Limb (tissue), 2 donors: ENCODE measurements around the gene PTPRG.

ENCODE experiments used
- DNase-seq, 2 donors: peaks; one replicate each; pipeline ENCODE4 v3.0.0-alpha.2; 2016; ENCODE audit errors: extremely low spot score in 2 of 2

Gene PTPRG

DNA sequence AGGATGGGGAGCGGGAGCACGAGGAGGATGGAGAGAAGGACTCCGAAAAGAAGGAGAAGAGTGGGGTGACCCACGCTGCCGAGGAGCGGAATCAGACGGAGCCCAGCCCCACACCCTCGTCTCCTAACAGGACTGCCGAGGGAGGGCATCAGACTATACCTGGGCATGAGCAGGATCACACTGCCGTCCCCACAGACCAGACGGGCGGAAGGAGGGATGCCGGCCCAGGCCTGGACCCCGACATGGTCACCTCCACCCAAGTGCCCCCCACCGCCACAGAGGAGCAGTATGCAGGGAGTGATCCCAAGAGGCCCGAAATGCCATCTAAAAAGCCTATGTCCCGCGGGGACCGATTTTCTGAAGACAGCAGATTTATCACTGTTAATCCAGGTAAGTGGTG is 642.2 kb downstream of the PTPRG start:
- no peak for DNase-seq

DNA sequence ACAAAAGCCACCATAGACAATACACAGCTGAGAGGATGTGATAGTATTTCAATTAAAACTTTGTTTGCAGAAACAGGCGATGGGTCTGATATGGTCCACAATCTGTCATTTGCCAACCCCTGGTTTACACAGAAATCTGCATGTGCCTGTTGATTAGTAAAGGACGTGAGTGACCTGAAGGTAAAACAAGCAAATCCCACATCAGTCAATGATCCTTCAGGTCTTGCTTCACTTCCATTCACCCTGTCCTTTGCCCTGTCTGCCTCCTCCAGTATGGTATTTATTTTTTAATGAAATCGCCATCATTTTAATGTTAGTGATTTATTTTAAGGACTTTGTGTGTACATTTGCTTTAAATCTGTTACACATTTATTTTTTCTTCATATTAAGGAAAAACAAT is 645.8 kb downstream of the PTPRG start:
- no peak for DNase-seq

DNA sequence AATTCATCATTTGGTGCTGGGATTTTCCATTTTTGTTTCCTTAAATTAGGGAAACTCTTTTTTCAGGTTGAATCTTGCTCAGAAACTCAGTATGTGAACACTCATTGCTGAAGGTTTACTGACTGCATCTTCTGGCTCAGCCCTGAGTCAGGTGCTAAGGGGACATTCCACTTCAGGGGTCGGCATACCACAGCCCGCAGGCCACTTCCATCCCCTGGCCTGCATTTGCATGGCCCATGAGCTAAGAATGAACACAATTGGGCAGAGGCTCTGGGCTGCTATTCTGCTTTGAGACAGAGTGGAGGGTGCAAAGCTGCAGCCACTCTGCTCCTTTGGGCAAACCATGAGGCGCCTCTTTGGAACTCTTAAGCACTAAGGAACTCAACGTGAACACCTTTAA is 647.0 kb downstream of the PTPRG start:
- no peak for DNase-seq

DNA sequence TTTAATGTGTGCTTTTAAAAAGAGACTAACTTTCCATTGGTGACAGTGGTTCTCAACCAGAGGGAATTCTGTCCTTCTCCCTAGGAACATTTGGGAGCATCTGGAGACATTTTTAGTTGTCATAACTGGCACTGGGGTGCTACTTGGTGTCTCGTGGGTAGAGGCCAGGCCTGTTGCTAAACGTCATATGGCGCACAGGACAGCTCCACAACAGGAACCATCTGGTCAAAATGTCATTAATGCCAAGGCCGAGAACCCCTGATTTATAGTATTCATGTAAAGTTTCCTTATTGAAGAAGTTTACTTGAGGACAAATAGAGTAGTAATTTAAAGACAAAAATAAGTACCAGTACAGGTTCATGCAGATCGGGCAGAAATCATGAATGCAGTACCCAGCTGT is 647.7 kb downstream of the PTPRG start:
- DNase-seq = no peak

DNA sequence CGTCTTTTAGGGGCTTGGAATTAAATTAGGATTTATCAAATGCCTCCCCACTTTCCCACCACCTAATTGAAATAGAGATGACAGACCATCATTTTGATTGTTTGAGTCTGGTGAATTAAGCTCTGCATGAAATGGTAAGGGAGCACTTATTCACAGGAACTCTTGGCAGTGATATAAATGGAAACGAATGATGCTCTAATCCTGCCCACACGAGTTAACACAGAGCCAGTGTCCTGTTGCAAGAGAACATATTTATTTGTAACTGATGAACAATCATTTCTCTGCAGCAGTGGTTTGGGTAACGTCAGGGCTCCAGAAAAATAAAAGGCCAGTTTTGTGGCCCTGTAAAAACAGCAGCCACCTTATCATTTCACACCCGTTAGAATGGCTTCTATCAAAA is 648.6 kb downstream of the PTPRG start:
- DNase-seq = no peak

DNA sequence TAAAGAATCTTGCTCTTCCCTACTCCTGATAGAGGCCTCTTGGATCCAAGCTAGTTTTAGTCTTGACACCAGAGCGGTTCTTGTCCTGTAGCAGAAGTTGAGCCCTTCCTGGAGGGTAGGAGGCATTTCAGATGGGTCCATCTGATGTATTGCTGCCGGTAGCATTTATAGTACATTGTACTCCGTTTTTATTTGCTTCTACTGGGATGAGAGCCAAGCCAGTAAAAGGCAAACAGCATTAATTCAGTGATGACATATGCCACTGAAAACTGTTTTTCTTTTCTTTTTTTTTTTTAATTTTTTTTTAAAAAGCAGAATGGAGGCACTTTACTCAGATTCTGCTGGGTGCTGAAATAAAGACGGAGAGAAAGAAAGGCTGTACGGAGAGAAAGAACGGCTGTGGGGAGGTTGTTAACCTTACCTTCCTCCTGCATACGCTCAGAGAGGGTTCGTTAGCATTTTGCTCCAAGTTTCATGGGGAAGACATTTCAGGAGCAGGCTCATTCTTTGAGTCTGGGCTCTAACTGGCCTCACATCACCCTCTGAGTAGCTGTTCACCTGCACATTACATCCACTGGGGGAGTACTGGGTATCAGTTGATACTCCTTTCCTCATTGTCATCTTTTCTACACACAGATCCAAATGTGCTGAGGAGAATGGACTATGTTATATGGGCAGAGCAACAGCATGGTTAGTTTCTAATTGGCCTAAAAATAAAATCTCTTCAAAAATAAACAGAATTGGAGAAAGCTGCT is 650.5 kb downstream of the PTPRG start:
- DNase-seq = no peak

DNA sequence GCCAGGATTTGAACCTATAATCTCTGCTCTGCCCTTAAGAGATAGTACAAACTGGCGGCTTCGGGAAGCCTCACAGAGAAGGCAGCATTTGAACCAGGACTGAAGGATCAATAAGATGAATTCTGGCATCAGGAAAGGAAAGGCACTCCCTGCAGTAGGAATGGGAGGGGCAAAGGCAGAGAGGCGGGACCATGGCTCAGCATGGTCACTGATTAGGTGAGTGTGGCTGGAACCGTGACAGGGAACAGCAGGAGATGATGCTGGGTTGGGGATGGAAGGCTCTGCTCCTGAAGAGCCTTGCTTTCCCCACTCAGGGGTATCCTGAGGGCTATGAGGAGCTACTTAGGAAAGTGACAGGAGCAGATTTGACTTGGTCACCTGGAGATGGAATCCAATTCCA is 653.5 kb downstream of the PTPRG start:
- DNase-seq = no peak

DNA sequence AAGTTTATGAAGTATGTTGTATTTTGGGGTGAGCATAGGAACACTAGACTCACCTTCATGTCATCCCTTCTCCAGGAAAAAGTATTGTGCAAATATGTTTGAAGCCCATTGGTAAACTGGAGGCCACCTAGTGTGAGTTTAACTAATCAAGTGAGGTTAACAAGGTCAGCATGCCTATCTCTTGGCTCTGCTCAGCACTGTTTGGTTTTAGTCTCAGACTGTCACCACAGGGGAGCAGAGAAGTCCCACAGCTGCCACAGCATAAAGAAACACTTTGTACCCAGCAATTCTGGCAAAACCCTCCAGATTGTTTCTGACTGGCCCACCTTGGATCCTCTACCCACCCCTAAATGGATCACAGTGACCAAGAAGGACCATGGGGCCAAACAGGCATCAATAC is 659.2 kb downstream of the PTPRG start:
- no peak for DNase-seq

DNA sequence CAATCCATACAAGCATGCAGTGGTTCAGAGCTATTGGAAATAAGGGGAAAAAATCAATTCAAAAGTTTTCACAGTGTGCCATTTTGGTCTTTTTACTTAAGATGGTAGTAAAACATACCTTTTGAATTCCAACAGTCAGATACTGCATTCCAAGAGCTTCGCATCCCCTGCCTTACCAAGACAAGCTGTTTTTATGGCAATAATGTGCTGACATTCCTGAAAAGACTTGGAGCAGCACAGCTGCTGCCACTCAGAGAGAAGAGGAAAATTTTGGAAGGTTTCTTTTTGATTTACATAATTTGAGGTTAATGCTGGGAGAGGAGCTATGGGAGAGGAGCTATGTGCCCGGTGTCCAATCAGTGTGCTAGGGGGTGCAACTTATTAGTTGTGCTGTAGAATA is 663.7 kb downstream of the PTPRG start:
- DNase-seq = no peak

DNA sequence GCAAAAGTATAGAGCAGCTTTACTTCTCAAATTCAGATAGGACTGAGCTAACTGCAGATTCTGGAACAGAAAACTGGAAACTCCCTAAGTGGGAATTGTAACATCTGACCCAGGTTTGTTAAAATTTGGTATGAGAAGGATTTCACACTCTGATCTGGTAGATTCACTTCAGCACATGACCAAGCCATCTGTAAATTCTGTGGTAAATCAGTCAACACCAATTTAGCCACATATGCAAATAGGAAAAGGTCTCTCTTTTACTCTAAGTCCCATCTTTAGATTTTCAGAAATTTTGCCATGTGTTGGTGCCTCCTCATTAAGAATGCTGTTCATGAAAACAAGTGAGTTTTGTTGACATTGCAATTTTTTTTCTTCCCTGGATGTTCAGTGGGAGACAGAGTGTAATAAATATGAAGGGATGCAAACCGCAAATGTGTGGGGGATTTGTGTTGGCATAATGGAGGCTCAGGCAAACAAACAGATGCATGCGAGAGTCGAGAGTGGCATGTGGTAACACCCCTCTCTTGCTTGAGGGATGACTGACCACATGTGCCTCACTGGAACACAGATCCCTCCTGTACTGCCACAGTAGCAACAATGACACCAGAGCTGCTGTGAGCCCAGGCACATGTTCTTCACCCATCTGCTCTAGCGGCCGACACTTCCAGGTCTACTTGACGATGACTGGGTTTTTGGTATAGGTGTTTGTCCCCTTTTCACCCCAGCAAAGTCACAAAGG is 665.4 kb downstream of the PTPRG start:
- no peak for DNase-seq

DNA sequence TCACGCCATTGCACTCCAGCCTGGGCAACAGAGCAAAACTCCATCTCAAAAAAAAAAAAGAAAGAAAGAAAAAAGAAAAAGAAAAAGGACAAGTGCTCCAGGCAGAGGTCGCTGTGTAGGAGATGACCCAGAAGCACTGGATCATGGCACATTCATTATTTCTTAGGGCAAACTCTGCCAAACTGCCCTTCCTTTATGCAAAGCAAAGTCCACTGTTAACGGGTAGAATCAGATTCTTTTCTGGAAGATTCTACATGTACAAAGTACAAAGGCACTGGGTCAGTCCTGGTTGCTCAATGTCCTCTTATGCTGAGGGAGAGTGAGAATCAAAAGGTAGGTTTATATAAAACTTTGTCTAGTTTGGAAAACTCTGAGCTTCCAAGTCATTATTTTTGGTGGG is 667.1 kb downstream of the PTPRG start:
- no peak for DNase-seq

DNA sequence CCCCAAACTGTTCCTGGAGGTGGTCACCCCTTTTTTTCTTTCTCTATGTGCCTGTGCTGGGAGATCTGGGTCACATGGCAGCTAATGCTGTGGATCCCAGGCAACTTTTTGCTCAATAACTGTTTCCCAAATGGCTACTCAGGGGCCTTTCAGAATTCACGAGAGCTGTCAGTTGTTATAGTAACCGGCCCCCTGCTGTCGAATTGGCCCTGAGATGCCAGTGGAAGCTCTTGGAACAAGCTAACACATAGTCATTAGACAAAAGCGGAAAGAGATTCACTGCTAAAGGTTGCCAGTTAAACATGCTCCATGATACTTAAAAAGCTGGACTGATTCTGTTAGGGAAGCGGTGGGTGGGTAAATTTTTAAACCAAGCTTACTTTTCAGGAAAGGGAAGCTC is 667.8 kb downstream of the PTPRG start:
- peak in 1 of 2 donors; percentile 42 for DNase-seq

DNA sequence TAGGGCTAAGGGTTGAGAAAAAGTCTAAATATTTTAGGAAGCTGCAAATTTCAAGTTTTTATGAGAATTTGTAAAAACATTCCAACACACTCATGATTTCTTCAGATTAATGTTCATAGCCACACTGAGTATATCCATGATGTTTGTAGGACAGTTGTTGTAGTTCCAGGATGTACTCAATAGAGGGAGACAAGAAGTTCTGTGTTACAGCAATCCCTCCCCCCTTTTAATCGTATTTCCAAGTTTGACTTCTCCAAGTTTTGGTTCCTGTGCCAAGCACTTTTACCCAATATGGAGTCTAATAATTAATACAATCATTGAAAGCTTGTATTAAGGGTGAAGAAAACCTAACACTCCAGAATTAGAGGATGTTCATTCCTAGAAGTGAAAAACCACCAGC is 668.5 kb downstream of the PTPRG start:
- no peak for DNase-seq

DNA sequence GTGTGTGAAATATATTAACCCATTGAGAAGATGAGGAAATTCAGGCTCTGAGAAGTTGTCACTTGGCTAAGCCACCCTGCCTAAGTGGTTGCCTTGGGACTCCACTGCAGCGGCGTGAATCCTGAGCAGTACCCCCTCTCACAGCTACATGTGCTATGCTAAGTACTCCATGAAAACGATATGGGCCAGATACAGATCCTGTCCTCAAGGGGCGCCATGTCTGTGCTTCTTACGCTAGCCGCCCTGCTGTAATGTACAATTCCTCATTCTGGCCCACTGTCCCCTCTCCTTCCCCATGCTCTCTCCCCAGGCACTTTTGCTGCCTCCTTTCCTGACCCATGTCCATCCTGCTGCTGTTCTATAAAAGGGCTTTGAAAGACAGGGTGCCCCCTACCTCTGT is 671.7 kb downstream of the PTPRG start:
- DNase-seq = no peak

DNA sequence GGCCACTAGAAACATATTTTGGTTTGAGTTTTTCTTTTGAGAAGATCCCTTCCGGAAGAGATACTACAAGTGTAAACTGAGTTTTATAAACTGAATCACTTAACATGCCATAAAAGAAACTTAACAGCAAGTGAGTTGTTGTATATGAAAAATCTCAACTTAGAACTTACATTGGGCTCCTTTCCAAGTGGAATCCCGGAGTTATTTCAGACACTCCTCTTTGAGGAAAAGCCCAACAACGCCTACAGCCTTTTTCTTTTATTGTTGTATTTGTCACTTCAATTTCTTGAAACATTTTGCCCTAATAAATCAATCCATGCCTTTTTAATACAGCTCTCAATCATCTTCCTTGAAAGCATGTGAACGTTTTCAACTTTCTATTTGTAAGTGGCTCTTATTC is 674.6 kb downstream of the PTPRG start:
- peak in 1 of 2 donors; percentile 7 for DNase-seq

DNA sequence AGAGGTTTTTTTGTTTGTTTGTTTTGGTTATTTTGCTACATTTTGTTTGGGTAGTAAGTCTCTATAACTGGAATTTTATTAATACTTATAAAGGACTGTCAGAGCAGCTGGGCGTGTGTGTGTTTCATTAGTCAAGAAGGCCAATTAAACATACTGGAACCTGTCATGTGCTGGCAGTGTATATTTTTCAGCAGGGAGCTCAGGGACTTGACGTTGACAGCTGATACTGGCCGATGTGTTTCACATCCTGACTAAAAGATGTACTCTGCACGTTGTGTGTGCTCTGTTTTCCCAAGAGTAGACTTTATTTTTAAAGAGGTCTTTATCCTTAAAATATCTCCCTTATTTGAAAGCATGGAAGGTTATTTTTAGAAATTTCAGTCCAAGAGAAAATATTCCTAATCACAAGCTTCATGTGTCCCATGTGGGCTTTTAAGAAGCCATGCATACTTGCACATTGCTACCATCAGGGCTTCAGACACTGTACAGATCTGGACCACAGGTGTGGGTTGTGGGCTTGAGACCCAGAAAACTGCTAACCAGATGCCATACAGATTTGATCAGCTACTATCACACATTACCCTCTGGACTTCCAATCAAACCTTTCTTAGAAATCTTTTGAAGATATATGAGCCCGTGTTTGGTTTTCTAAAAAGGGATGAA is 676.0 kb downstream of the PTPRG start:
- DNase-seq = peak in 1 of 2 donors; percentile 28

DNA sequence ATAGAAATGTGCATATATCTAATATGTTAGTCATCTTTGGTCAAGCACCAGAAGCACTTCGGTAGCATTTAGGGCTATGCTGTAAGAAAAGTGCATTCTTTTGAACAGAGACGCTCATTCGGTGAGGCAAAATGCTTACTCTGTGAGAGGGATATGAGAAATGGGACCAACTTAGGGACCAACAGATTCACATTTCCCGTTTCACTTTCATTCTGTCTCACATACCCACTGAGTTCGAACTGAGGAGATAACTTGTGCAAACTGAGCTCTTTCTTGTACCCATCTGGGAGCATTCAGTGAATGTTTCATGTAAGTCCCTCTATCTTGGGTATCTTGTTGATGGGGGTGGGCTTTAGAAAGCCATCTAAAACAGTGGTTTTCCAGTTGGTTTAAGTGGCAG is 676.6 kb downstream of the PTPRG start:
- DNase-seq = no peak

DNA sequence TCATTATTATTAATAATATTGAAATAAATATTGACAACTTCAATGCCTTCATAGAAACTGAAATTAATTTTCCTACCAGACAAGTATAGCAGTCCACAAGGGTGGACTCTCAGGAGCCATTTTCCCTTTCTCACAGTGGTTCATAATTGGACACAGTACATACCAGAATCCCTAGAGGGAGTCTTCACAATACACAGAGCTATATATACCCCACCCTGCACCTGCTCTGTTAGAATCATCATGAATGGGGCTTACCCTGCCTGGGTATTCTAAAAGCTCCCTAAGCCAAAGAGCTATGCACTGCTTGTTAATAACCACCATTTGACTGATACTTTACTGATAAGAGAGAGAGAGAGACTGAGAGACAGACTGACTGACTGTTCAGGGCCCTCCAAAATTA is 677.1 kb downstream of the PTPRG start:
- no peak for DNase-seq

DNA sequence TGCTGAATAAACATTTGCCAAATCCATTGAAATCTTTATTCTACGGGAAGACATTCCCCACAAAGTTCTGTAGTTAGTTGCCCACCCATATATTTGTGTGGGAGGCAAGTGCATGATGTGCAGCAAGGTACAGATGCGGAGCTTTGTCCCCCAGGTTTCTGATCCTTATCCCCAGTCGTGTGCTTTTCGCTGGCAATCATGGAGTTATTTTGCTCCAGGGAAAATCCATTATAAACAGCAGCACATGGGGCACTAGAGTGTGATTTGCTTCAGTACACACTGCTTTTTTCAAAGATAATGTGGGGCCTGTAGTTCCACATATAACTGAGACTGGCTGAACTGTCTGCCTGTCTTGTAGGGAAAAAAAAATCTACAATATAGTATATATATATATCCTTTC is 679.9 kb downstream of the PTPRG start:
- no peak for DNase-seq

DNA sequence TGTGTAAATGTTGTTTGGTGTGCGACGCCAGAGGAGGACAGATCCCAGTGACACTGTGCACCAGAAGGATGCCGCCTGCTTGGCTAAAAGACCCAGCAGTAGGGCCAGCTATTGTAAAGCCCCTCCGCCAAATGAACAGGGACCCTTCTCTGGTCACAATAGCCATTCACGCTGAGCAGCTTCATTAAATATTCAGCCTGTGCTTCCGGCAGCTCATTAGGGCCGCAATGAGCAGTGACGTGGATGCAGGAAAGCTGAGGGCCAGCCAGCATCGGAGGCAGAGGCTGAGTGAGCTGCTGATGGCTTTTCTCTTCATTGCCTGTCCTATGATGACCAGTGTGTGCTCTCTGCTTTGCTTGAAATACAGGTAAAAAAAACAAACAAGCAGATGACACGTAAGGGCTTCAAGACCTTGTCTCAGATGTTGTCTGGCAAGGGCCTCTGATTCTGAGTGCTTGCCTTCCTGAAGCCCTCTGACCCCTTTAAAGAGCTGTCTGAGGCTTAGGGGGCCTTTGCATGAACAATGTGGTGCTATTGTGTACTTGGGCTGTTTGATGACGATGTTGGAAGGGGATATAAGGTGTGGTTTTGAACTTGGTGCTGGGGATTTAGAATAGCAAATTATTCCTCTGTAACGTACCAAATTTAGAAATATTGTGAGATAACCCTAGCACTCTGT is 681.6 kb downstream of the PTPRG start:
- no peak for DNase-seq

DNA sequence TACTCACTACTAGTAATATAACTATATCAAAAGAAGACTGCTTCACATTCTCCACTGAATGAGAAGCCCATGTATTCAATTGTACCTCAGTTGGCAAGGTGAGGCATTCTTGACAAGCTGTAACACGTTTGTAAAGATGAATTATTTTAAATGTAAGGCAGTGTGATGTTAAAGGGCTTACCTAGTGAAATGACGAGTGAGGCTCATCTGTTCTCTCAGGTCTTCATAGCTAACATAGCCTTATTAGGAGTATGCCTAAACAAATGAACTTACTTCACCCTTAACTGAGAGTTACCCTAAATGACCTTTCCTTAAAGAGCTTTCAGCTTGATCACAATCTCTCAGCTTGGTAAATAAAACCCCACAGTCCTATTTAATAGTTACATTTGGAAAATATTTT is 684.7 kb downstream of the PTPRG start:
- DNase-seq = no peak

DNA sequence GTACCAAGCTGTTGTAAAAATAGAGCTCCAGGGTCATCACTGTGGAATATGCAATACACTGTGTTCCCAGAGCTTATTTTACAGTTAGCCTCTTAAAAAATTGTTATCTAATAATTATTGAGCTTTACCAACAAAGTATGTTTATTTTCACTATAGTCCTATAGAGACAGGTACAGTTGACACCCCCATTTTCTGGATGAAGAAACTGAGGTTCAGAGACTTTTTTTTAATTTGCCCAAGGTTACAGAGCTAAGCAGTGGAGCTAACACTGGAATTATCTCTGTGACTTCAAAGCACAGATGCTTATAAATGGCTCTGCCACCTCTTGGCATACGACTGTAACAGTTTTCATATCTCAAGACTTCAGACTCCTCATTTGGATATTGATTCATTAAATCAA is 685.6 kb downstream of the PTPRG start:
- DNase-seq = no peak
